SK-N-SH treated with all-trans-retinoic acid at 6 μM for 48 hours (cell line): ENCODE measurements around the gene PPM1H.
"Not testable (repeated sequence)": the region's sequence is repeated elsewhere in the genome, so short reads cannot be mapped to it uniquely, and the experiment has no call there.

Experiments used
- ATAC-seq: fragments of 200-7000 bp; cut with Tn5 transposase; 3 replicates; pipeline ENCODE4 v1.9.1; 2020; ENCODE audit warnings: mild to moderate bottlenecking, moderate library complexity
- ARNTL ChIP-seq: fragments of 450-650 bp; formaldehyde crosslinking; IDR thresholded peaks from 2 replicates; pipeline ENCODE4 v1.5.0; 2020; ENCODE audit warnings: low read depth, mild to moderate bottlenecking, moderate library complexity, borderline replicate concordance
- BACH2 ChIP-seq: fragments of 250-450 bp; sonication (Bioruptor Pico); IDR thresholded peaks from 2 replicates; pipeline ENCODE4 v1.9.0; 2021; ENCODE audit warnings: mild to moderate bottlenecking, borderline replicate concordance
- CREB5 ChIP-seq: fragments of 250-450 bp; sonication (Bioruptor Pico); IDR thresholded peaks from 2 replicates; pipeline ENCODE4 v1.5.1; 2020; ENCODE audit warnings: low read depth, mild to moderate bottlenecking, moderate library complexity
- CSRNP3 ChIP-seq: fragments of 250-450 bp; sonication (Bioruptor Pico); IDR thresholded peaks from 2 replicates; pipeline ENCODE4 v1.5.1; 2021; ENCODE audit warnings: mild to moderate bottlenecking, moderate library complexity
- ESRRG ChIP-seq: fragments of 250-450 bp; sonication (Bioruptor Pico); IDR thresholded peaks from 2 replicates; pipeline ENCODE4 v1.6.1; 2021; ENCODE audit warnings: mild to moderate bottlenecking
- GLIS3 ChIP-seq: fragments of 250-450 bp; sonication (Bioruptor Pico); IDR thresholded peaks from 2 replicates; pipeline ENCODE4 v1.5.0; 2020; ENCODE audit warnings: mild to moderate bottlenecking, moderate library complexity
- OSR1 ChIP-seq: fragments of 250-450 bp; sonication (Bioruptor Pico); IDR thresholded peaks from 2 replicates; pipeline ENCODE4 v1.8.0; 2022; ENCODE audit warnings: moderate library complexity, mild to moderate bottlenecking, inconsistent platforms
- POU6F1 ChIP-seq: fragments of 250-450 bp; sonication (Bioruptor Pico); IDR thresholded peaks from 2 replicates; pipeline ENCODE4 v1.8.0; 2021; ENCODE audit warnings: low read depth, mild to moderate bottlenecking, moderate library complexity, borderline replicate concordance
- PPARA ChIP-seq: fragments of 250-450 bp; sonication (Bioruptor Pico); IDR thresholded peaks from 2 replicates; pipeline ENCODE4 v1.5.0; 2020; ENCODE audit warnings: mild to moderate bottlenecking, borderline replicate concordance
- RARB ChIP-seq: fragments of 250-450 bp; sonication (Bioruptor Pico); IDR thresholded peaks from 2 replicates; pipeline ENCODE4 v1.8.0; 2021; ENCODE audit warnings: mild to moderate bottlenecking, moderate library complexity
- TCF4 ChIP-seq: fragments of 250-450 bp; sonication (Bioruptor Pico); IDR thresholded peaks from 2 replicates; pipeline ENCODE4 v1.8.0; 2021; ENCODE audit warnings: mild to moderate bottlenecking, moderate library complexity, borderline replicate concordance
- ZC3H10 ChIP-seq: fragments of 250-450 bp; sonication (Bioruptor Pico); IDR thresholded peaks from 2 replicates; pipeline ENCODE4 v1.5.1; 2021; ENCODE audit warnings: mild to moderate bottlenecking, moderate library complexity
- ZFP3 ChIP-seq: fragments of 250-450 bp; sonication (Bioruptor Pico); IDR thresholded peaks from 2 replicates; pipeline ENCODE4 v1.5.0; 2020; ENCODE audit warnings: mild to moderate bottlenecking, moderate library complexity
- ZFP30 ChIP-seq: fragments of 450-650 bp; formaldehyde crosslinking; IDR thresholded peaks from 2 replicates; pipeline ENCODE4 v1.5.0; 2022; ENCODE audit warnings: mild to moderate bottlenecking, moderate library complexity
- ZNF70 ChIP-seq: fragments of 450-650 bp; formaldehyde crosslinking; IDR thresholded peaks from 2 replicates; pipeline ENCODE4 v1.5.0; 2020; ENCODE audit warnings: mild to moderate bottlenecking, moderate library complexity
- ZNF8 ChIP-seq: fragments of 450-650 bp; formaldehyde crosslinking; IDR thresholded peaks from 2 replicates; pipeline ENCODE4 v1.5.0; 2020; ENCODE audit warnings: mild to moderate bottlenecking, moderate library complexity
- TF ChIP-seq, protein P1 (sequence below): fragments of 250-450 bp; sonication (Bioruptor Pico); IDR thresholded peaks from 2 replicates; pipeline ENCODE4 v1.5.0; 2020; ENCODE audit warnings: mild to moderate bottlenecking, moderate library complexity
- TF ChIP-seq, protein P2 (sequence below): fragments of 250-450 bp; sonication (Bioruptor Pico); IDR thresholded peaks from 2 replicates; pipeline ENCODE4 v1.8.0; 2020; ENCODE audit warnings: mild to moderate bottlenecking, moderate library complexity, borderline replicate concordance

Gene PPM1H

DNA sequence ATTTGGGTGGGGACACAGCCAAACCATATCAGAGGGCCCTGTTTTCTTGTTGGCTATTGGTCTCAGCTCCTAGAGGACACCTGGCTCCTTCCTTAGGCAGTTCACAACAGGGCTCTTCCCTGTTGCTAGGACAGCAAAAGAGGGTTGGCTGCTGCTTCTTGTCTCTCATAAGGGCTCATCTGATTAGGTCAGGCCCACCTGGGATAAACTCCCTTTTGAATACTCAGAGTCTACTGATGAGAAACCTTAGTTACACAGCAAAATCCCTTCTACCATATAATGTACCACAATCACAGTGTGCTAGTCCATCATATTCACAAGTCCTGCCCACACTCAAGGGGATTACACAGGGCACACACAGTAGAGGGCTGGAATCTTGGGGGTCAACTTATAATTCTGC is 49.7 kb downstream of the PPM1H start:
- ATAC-seq, result no peak
- TF ChIP-seq CSRNP3 (CRISPR knock-in tag), result no peak
- no peak for TF ChIP-seq POU6F1 (CRISPR knock-in tag)
- TF ChIP-seq BACH2 (CRISPR knock-in tag), result no peak
- TF ChIP-seq OSR1 (CRISPR knock-in tag), result no peak
- no peak for TF ChIP-seq RARB (CRISPR knock-in tag)
- no peak for TF ChIP-seq ZFP30 (CRISPR knock-in tag)
- TF ChIP-seq, protein P1, sequence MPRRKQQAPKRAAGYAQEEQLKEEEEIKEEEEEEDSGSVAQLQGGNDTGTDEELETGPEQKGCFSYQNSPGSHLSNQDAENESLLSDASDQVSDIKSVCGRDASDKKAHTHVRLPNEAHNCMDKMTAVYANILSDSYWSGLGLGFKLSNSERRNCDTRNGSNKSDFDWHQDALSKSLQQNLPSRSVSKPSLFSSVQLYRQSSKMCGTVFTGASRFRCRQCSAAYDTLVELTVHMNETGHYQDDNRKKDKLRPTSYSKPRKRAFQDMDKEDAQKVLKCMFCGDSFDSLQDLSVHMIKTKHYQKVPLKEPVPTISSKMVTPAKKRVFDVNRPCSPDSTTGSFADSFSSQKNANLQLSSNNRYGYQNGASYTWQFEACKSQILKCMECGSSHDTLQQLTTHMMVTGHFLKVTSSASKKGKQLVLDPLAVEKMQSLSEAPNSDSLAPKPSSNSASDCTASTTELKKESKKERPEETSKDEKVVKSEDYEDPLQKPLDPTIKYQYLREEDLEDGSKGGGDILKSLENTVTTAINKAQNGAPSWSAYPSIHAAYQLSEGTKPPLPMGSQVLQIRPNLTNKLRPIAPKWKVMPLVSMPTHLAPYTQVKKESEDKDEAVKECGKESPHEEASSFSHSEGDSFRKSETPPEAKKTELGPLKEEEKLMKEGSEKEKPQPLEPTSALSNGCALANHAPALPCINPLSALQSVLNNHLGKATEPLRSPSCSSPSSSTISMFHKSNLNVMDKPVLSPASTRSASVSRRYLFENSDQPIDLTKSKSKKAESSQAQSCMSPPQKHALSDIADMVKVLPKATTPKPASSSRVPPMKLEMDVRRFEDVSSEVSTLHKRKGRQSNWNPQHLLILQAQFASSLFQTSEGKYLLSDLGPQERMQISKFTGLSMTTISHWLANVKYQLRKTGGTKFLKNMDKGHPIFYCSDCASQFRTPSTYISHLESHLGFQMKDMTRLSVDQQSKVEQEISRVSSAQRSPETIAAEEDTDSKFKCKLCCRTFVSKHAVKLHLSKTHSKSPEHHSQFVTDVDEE (CRISPR knock-in tag), result no peak
- TF ChIP-seq TCF4 (CRISPR knock-in tag), result no peak
- TF ChIP-seq ZNF8, result no peak
- no peak for TF ChIP-seq ZNF70 (CRISPR knock-in tag)
- no peak for TF ChIP-seq ZFP3 (CRISPR knock-in tag)
- TF ChIP-seq ESRRG, result no peak
- no peak for TF ChIP-seq CREB5 (CRISPR knock-in tag)
- TF ChIP-seq ARNTL (CRISPR knock-in tag), result no peak
- TF ChIP-seq, protein P2, sequence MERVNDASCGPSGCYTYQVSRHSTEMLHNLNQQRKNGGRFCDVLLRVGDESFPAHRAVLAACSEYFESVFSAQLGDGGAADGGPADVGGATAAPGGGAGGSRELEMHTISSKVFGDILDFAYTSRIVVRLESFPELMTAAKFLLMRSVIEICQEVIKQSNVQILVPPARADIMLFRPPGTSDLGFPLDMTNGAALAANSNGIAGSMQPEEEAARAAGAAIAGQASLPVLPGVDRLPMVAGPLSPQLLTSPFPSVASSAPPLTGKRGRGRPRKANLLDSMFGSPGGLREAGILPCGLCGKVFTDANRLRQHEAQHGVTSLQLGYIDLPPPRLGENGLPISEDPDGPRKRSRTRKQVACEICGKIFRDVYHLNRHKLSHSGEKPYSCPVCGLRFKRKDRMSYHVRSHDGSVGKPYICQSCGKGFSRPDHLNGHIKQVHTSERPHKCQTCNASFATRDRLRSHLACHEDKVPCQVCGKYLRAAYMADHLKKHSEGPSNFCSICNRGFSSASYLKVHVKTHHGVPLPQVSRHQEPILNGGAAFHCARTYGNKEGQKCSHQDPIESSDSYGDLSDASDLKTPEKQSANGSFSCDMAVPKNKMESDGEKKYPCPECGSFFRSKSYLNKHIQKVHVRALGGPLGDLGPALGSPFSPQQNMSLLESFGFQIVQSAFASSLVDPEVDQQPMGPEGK, result no peak
- TF ChIP-seq GLIS3 (CRISPR knock-in tag), result no peak
- TF ChIP-seq PPARA (CRISPR knock-in tag), result no peak

DNA sequence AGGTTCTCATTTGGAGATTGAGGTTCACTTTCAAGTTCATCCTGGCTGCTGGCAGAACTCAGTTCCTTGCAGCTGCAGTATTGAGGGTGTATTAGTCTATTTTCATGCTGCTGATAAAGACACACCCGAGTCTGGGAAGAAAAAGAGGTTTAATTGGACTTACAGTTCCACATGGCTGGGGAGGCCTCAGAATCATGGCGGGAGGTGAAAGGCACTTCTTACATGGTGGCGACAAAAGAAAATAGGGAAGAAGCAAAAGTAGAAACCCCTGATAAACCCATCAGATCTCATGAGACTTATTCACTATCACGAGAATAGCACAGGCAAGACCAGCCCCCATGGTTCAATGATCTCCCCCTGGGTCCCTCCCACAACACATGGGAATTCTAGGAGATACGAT is 50.1 kb downstream of the PPM1H start:
- ATAC-seq, result not testable (repeated sequence)

DNA sequence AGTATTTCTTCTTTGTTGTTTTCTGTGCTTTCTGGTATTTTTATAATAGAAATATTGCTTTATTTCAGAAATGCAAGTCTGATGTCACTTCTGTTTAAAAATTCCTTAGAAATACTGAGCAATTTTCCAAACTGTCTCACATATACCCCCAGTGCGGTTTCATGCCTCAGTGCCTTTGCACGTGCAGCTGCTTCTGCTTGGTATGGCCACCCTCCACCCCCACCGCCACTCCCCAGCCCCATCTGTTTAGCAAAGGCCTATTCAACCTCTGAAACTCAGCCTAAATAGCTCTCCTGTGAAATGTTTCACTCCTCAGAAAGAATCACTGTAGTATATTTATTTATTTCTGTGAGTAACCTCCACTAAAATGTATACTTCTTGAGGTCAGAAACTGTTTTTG is 52.3 kb downstream of the PPM1H start:
- TF ChIP-seq BACH2 (CRISPR knock-in tag), result no peak
- TF ChIP-seq ZC3H10, result no peak
- ATAC-seq, result no peak

DNA sequence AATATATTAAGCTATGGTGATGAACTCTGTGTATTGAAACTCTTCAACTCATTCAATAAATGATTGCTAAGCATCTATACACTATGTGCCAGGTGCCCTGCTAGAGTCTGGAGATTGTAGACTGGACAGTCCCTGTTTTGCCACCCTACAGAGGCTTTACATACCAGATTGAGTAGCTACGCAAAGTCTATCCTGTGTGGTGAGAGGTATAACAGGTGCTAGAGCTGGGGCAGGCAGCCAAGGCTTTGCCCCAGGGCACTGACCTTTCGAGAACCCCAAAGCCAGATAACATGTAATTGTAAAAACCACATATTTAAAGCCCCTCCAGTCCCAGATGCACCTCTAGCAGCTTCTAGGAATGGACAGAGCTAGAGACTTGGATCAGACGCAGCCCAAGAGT is 52.8 kb downstream of the PPM1H start:
- no peak for ATAC-seq

More for the DNA sequence above, 52.8 kb downstream of the PPM1H start:
- TF ChIP-seq CREB5 (CRISPR knock-in tag) (no peak), ZNF8 (no peak)
